NCI-H146 (cell line): ENCODE results near the gene HSDL2.
"Not testable (repeated sequence)": the region's sequence is repeated elsewhere in the genome, so short reads cannot be mapped to it uniquely, and the experiment has no call there.

Experiments
- DNase-seq: peaks from one replicate; lab custom pipeline; 2025; lab: John Stamatoyannopoulos, UW

The HSDL2 gene

DNA sequence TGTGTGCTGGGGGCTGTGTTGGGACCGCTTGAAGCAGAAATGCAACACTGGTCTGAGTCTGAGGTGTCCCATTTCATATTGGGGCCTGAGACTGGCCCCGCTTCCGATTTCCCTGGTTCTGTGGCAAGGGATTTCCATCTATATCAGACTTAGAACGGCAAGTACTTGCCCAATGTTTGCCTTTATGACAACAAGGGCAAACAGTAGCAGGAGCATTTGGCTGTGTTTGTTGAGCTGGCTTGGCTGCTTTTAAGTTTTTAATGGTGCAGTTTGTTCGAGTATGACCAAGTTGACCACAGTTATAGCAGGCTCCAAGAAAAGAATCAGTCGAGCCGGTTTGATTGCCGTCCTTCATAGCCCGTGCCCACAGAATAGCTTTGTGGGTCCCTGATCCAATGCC, 17.0 kb downstream of the HSDL2 start:
- no peak for DNase-seq

DNA sequence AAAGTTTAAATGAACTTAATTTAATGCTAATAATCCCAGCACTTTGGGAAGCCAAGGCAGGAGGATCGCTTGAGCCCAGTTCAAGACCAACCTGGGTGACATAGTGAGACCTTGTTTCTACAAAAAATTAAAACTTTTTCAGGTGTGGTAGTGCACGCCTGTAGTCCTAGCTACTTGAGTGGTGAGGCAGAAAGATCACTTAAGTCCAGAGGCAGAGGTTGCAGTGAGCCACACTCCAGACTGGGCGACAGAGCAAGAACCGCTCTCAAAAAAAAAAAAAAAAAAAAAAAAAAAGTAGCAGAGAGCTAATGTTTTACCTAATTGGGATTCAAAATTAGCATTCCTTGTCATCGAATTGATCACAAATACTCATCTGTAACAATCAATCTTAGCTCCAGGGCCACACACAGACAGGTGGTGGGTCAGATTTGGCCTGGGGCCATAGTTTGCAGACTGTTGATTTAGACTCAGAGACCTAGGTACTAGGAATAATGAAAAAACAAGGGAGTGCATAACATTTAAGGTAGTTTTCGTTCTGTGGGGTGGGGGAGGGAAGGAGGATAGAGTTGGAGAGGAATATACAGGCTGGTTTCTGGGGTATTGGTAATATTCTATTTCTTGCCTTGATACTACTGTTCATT, 21.4 kb downstream of the HSDL2 start:
- DNase-seq = peak; percentile 38

DNA sequence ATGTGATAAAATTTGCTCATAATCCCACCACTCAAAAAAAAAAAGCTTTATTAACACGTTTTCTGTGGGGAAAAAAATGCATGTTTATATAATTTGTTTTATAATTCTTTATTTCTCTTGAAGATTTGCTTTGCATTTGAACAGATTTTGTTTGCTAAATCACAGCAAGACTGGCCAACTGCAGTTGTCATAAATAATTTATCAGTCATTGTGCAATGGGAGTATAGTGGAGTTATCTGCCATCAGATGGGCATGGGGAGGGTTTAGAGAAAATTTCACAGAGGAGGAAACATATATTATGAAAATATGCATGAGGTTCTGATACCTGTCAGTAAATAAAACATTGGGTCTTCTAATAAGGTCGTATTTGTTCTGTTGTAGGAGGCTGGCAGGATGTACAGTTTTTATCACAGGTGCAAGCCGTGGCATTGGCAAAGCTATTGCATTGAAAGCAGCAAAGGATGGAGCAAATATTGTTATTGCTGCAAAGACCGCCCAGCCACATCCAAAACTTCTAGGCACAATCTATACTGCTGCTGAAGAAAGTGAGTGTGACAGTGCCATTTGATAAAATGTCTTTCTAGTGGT, 23.8 kb downstream of the HSDL2 start:
- no peak for DNase-seq

DNA sequence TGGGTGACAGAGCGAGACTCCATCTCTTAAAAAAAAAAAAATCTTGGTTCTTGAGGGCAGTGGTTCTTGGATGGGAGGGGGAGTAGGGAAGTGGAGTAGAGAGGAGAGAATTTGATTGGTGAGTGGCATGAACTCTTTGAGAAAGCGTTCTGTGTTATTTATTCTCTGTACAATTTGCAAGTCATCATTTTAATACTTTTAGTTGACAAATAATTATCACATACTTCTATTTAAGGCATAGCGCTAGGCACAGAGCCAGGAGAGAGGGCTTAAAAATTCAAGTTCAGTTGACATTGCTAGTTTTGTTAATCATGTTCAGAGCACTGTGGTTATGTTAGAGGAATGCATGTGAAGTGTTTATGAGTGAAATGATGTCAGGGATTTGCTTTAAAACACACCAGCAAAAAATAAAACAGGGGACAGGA, 24.6 kb downstream of the HSDL2 start:
- no peak for DNase-seq

DNA sequence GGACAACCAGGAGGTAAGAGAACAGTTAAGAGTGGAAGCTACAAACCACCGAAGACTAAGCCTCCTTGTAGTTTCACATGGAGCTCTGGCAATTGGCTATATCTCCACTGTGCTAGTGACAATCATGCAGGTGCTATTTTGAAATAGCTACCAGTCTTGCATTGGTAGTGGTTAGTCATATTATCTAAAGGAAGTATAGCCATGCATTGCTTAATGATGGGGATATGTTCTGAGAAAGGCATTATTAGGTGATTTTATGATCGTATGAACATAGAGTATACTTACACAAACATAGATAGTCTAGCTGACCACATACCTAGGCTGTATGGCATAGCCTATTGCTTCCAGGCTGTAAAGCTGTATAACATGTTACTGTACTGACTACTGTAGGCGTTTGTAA, 28.4 kb downstream of the HSDL2 start:
- DNase-seq = no peak

DNA sequence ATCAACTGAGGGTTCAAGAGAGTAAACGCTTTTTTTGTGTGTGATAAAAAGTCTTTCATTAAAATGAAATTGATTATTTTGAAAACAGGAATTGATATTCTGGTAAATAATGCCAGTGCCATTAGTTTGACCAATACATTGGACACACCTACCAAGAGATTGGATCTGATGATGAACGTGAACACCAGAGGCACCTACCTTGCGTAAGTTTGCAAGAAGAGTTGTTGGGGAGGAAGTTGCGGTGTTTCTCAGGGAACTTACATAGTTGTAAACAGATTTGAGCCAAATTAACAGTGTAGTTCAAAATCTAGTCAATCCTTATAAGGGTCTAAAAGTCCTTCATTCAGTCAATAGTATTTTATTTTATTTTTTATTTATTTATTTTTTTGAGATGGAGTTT, 28.9 kb downstream of the HSDL2 start:
- DNase-seq = no peak

DNA sequence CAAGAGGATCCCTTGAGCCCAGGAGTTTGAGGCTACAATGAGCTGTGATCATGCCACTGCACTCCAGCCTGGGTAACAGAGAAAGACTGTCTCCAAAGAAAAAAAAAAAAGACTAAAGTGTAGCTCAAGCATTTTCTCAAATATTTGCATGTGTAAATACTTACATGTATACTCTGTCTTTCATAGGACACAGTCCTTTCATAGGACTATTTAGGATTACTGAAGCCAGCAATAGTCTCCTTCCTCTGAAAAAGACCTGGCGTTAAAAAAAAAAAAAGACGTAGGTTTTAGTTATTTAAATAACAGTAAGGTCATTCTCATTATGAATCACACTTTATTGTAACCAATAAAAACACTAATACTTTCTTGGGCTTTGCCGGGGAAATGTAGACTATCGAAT, 29.9 kb downstream of the HSDL2 start:
- no peak for DNase-seq

DNA sequence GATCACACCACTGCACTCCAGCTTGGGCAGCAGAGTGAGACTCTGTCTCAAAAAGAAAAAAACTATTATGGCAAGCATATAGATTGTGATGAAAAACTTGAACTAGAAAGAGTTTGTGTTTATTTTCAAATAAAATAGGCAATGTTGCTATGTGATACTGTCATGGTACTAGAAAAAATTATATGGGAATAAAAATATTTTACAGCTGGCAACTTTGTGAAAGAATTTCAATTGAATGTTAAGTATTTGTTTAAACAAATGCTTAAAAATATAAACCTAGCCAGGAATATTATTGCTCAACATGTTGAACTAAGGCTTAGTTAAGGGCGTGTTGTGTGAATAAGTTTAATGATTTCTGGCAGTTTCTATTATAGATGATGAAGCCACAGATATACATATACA, 31.7 kb downstream of the HSDL2 start:
- DNase-seq = no peak

DNA sequence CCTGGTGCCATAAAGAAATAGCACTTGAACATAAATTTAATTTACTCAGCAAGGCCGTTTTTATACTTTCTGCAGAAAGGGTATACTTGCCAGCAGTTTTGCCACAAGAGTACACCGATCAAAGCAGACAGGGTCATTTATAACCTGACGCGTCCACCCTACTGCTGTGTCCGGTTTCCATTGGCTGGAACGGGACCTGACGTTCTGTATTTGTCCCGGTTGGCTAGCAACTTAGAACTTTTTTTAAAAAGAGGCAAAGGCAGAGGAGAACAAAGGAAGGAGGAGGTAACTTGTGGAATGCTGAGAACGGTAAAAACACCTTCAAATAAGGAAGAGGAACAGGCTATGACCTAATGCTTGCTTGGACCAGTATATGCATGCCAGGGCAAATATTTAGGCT, 33.8 kb downstream of the HSDL2 start:
- not testable (repeated sequence) for DNase-seq

DNA sequence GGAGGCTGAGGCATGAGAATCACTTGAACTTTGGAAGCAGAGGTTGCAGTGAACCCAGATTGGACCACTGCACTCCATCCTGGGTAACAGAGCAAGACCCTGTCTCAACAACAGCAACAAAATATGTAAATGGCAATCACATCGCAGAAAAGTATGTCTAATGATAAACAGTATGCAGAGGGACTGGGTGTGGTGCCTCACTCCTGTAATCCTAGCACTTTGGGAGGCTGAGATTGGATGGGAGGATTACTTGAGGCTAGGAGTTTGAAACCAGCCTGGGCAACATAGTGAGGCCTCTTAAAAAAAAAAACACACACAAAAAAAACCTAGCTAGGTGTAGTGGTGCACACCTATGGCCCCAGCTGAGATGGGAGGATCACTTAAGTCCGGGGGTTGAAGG, 40.3 kb downstream of the HSDL2 start:
- no peak for DNase-seq

DNA sequence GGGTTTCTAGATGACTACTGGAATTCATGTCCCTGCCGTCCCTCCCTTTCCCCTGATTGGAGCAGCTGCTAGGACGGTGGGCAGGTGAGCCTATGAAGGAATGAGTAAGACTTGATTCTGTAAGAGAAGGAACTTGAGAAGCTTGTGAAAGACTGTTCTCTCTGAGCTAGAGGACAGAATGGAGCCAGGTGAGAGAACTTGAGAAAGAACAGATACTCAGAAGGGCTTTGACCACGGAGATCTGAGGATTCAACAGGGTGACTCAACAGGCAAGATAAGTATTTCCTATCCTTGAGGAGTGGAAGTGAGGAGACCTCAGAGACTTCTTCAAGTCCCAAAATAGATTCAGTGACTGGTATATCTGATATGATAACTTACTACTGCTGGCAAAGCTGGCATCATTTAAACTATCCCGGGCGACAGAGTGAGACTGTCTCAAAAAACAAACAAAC, 41.9 kb downstream of the HSDL2 start:
- DNase-seq = no peak

DNA sequence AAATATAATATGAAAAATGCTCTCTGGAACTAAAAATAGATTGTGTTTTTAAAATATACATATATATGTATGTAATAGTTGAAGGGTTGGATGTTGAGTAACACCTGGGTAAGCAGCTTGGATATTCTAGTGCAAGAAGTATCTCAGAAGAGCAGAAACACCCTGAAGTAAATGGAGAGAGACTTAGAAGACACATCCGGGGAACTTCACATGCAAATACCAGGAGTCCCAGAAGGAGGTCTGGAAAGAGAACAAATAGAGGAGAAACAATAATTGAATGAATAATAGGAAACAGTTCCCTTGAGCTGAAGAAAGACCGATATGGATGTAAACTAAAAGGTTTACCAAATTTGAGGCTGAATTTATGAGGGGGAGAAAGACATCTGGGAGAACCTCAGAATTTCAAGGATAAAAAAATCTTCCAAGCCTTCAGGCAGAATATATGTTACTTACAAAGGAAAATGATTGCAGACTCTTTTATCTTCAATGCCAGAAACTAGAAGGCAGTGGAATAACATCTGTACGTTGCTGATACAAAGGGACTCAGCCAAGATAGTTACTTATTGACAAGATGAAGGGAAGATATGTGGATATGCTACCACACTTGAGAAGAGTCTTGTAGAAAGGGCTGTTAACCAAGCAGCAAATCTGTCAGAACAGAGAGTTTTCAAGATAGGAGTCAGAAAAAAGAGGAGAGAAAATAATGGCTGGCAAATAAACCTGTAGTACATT, 42.7 kb downstream of the HSDL2 start:
- DNase-seq = no peak

DNA sequence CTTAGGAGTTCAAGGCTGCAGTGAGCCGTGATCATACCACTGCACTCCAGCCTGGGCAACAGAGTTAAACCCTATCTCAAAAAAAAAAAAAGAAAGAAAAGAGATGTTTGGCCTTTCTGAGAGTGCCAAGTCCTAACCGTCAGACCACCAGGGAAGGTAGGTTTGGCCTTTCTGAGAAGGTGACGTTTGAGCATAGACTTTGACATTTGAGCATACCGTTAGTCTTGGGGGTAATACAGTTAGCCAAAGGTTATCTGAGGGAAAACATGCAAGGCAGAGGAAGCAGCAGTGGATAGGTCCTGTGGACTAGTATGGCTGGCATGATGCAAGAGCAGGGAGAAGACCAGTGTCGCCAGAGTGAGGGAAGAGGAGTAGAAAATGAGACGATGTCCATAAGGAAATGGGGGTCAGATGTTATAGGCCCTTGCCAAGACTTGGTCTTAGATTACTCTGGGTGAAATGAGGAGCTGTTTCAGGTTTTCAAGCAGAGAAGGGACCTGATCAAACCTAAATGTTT, 50.2 kb downstream of the HSDL2 start:
- no peak for DNase-seq

DNA sequence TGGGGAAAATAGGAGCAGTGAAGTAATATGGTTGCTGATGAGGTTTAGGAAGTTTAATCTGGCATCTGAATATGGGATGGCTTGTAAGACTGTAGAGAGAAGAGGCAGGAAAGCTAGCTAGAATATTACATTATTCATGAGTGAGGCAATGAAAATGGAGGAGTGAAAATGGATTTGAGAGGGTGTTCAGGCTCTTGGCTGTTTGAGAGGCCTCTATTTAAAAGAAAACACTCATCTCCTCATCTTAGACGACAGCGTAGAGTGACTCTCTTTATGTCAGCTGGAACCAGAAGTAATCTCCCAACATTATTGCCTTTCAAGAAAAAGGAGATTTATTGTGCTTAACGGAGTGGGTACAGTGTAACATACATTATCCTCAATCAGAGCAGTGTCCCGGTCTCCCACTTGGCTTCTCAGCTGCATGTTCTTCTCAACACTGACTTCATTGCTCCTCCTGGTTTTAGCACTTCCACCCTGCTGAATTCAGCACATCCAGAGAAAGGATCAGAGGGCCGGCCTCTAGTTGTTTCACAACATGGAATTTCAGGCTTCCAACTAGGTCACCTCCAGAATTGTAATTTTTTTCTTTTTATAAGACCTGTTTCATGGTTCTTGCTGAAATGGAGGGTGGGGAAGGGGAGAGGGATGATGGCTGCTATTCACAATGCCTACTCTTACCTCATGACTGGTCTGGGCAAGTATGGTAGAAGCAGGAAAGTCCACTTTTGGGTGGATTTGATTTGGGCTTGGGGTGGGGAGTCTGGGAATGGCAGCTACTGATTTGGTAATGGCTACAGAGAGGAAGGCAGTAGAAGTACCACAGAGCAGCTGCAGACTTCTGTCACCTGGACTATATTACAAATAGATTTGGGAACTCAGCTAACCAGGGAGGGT, 53.8 kb downstream of the HSDL2 start:
- DNase-seq = no peak

DNA sequence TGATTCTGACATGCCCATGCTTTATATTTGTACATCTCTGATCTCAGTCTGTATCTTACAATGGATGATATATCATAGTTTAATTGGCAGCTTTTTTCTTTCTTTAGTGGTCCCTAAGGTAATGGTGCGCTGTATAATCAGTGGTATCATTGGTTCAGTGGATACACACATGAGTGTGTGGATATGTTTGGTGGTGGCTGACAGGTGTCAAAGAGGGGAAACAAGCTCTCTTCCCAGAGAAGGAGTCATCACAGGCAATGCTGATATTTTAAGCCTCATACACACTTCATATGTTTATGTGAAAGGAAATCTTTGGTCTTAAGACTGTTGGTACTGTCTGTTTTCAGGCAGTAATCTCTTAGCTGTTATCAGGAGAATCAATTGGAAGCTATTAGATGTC, 54.6 kb downstream of the HSDL2 start:
- DNase-seq = no peak

DNA sequence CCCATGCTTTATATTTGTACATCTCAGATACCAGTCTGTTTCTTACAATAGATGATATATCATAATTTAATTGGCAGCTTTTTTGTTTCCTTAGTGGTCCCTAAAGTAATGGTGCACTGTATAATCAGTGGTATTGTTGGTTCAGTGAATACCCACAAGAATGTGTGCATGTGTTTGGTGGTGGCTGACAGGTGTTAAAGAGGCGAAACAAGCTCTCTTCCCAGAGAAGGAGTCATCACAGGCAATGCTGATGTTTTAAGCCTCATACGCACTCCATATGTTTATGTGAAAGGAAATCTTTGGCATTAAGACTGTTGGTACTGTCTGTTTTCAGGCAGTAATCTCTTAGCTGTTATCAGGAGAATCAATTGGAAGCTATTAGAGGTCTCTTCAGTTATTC, 57.5 kb downstream of the HSDL2 start:
- no peak for DNase-seq

DNA sequence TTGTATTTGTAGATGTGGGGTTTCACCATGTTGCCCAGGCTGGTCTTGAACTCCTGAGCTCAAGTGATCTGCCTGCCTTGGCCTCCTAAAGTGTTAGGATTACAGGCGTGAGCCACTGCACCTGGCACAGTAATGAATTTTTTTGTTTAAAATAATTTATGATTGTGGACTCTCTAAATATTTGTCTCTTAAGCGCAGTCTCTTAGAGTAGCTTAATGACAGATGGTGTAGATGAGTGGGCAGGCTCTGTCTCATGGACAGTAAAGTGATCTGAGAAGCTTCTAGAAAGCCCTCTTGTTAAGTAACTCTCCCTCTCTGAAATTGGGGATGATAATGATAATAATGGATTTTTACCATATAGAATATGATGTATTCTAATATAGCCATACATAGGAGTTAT, 59.3 kb downstream of the HSDL2 start:
- DNase-seq = peak; percentile 2

DNA sequence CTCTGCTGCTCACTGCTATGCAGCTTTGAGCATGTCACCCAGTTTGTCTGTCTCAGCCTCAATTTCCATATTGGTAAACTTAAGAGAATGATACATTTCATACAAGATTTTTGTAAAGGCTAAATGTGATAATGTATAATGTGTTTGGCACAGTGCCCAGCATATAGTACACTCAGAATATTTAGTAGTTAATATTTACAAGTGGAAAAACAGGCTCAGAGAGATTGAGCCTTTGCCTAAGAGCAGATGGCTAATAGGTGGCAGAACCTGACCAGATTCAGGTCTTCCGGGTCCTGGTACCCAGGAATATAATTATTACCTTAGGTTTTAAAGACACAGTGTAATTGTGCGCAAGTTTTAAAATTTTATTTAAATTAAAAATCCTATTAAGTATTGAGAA, 59.9 kb downstream of the HSDL2 start:
- no peak for DNase-seq

DNA sequence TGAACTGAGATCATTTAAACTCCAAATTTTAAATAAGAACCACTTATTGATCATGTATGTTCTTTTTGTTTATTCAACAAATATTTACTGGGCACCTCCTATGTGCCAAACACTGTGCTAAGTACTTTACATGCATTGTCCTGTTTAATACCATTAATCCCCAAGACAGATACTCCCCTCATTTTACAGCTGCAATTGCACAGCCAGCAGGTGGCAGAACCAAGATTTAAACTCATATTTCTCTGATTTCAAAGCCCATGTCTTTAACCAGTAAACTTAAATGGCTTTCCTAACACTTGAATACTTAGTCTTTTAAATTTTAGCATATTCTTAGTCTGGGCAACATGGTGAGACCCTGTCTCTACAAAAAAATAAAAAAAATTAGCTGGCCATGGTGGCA, 63.3 kb downstream of the HSDL2 start:
- no peak for DNase-seq

DNA sequence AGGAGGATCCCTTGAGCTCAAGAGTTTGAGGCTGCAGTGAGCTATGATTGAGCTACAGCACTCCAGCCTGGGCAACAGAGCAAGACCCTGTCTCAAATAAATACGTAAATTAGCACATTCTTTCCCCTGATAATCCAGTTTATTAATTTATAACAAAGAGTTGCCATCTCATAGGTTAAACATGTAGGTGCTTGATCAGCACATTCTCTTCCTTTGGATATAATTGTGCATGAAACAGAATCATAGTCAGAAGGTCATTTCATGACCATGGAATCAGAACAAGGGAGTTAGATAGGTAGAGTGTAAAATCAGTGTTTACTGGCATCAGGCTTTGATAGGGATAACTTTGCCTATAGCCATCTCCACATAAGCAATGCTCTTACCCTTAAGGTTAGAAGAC, 63.7 kb downstream of the HSDL2 start:
- DNase-seq = no peak

DNA sequence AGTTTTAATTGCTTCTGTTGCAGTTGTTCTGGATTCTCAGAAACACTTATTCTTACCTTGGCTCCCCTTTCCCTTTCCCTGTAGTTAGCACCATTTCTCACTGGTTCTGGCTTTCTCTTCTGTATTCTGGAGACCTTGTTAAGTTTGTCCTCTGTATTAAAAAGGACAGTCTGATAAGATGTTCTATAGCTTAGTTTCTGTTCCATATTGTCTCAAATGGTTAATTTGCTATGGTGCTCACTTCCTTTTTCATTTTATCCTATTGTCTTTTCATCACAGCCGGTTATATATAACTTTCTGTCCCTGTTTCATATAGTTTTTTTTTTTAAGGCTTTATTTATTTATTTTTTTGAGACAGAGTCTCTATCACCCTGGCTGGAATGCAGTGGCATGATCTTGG, 65.3 kb downstream of the HSDL2 start:
- no peak for DNase-seq

DNA sequence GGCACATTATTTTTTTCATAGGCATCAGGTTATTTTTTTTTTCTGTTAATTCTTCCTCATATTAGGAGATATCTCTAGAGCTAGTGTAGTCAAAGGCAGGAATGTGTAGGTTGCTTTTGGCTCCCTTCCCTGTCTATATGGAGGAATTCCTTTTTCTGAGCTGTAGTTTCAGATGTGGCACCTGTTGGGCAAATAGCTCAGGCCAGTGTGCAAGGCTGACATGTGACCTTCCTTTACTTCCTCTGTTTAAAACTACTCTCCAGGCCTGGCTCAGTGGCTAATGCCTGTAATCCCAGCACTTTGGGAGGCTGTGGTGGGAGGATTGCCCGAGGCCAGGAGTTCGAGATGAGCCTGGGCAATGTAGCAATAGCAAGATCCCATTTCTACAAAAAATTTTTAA, 66.2 kb downstream of the HSDL2 start:
- DNase-seq = no peak
